ENCODE measurements around the gene CSNK2B.

- TF ChIP-seq CTCF (IDR thresholded peaks at IDR 0.05; ENCODE audit: low read length) (no peak), EZH2phosphoT487 (IDR thresholded peaks at IDR 0.05; ENCODE audit: low read length) (no peak), EZH2 (optimal IDR thresholded peaks at IDR 0.05; ENCODE audit: low read depth, low read length) (no peak)
These were observed 21.4 kb downstream of the CSNK2B start for GRCh38 chr6:31687321-31687720.
